HCT116 (cell line): Measurements from ENCODE around the gene ADA. TPM values are rescaled to one million over a fixed set of nuclear protein-coding genes. Genes with fewer than 3 reads are reported as not detected.

Experiments
- ATAC-seq: fragments of 200-7000 bp; cut with Tn5 transposase; 2 replicates; pipeline ENCODE4 v1.9.1; 2020; ENCODE audit warnings: mild to moderate bottlenecking, moderate library complexity
- BruUV-seq: library from RNA; stranded (reverse); fragments of 400-500 nt; replicated peaks from 2 replicates; lab custom pipeline; 2021; lab: Mats Ljungman, UMichigan
- CTCF ChIA-PET: fragments of 300-600 bp; sonication (Branson Sonifier 250); formaldehyde crosslinking; loops from one replicate; lab custom pipeline; 2021; ENCODE audit warnings: antibody characterized with exemption; lab: Charles Lee
- POLR2A ChIA-PET: fragments of 300-600, 350-600 bp; sonication (Branson Sonifier 250); formaldehyde crosslinking; loops from one replicate; lab custom pipeline; 2021; ENCODE audit warnings: antibody characterized with exemption; lab: Charles Lee
- RAD21 ChIA-PET, 2 experiments: fragments of 300-600 bp; sonication (Branson Sonifier 250); formaldehyde crosslinking; loops; one replicate each; lab custom pipeline; 2023; ENCODE audit warnings: low total read pairs in 2 of 2; ENCODE audit not compliant: uncharacterized antibody in 2 of 2, unreplicated experiment in 2 of 2, low non-redundant PET in 1 of 2; lab: Charles Lee
- DNase-seq: peaks from one replicate; pipeline ENCODE4 v3.0.0-alpha.2; 2010; ENCODE audit warnings: low read depth, low spot score
- H2AFZ ChIP-seq: fragments of 200-600 bp; shearing (Covaris generic), sonication (generic); 2 replicates; pipeline ENCODE4 v1.6.1; 2017; ENCODE audit warnings: low read depth, mixed run types, mixed read lengths, antibody characterized with exemption, low read length; ENCODE audit not compliant: poor library complexity, severe bottlenecking
- H3K27ac ChIP-seq: 2 replicates; pipeline ENCODE4 v1.5.1; 2012; ENCODE audit warnings: low read depth, low read length
- H3K27me3 ChIP-seq: fragments of 200-600 bp; sonication (generic); 2 replicates; pipeline ENCODE4 v1.6.1; 2016; ENCODE audit warnings: mixed run types, low read length, mixed read lengths; ENCODE audit not compliant: insufficient read depth
- H3K36me3 ChIP-seq, 2 experiments: fragments of 200-500 bp in 1 of 2; fragments of 200-600 bp in 1 of 2; sonication (Bioruptor generic) in 1 of 2; sonication (generic) in 1 of 2; 2 replicates each; pipeline versions ENCODE4 v1.5.1 to v1.6.1; 2014 to 2016; ENCODE audit warnings: low read length in 2 of 2, inconsistent platforms in 1 of 2, mixed read lengths in 1 of 2, mixed run types in 1 of 2; ENCODE audit not compliant: insufficient read depth in 2 of 2, control insufficient read depth in 1 of 2
- H3K4me1 ChIP-seq, 2 experiments: fragments of 200-600 bp in 1 of 2; sonication (generic) in 1 of 2; 2 replicates each; pipeline versions ENCODE4 v1.5.1 to v1.6.1; 2012 to 2017; ENCODE audit warnings: low read length in 2 of 2, inconsistent platforms in 1 of 2, mild to moderate bottlenecking in 1 of 2, mixed read lengths in 1 of 2, mixed run types in 1 of 2, moderate library complexity in 1 of 2; ENCODE audit not compliant: insufficient read depth in 2 of 2, control insufficient read depth in 1 of 2
- H3K4me2 ChIP-seq: fragments of 200-600 bp; sonication (generic); 2 replicates; pipeline ENCODE4 v1.6.1; 2017; ENCODE audit warnings: mixed run types, low read length, mixed read lengths
- H3K4me3 ChIP-seq, 2 experiments: fragments of 200-600 bp in 1 of 2; sonication (generic) in 1 of 2; replicated peaks in 1 of 2; 2 replicates each; pipeline ENCODE4 v1.5.1; 2011 to 2016; ENCODE audit warnings: low read length in 2 of 2, control low read depth in 1 of 2, low read depth in 1 of 2, mild to moderate bottlenecking in 1 of 2, mixed read lengths in 1 of 2, mixed run types in 1 of 2
- H3K79me2 ChIP-seq: fragments of 200-600 bp; sonication (generic); 2 replicates; pipeline ENCODE4 v1.6.1; 2017; ENCODE audit warnings: mild to moderate bottlenecking, mixed run types, low read length, moderate library complexity, mixed read lengths; ENCODE audit not compliant: insufficient read depth
- H3K9ac ChIP-seq: fragments of 200-600 bp; sonication (generic); 2 replicates; pipeline ENCODE4 v1.6.1; 2016; ENCODE audit warnings: low read length, mixed read lengths
- H3K9me2 ChIP-seq: fragments of 200-600 bp; sonication (generic), shearing (Covaris generic); 2 replicates; pipeline ENCODE4 v1.6.1; 2017; ENCODE audit warnings: mixed run types, mild to moderate bottlenecking, moderate library complexity; ENCODE audit not compliant: insufficient read depth
- H3K9me3 ChIP-seq, 2 experiments: fragments of 200-500 bp in 1 of 2; fragments of 200-600 bp in 1 of 2; sonication (Bioruptor generic) in 1 of 2; sonication (generic) in 1 of 2; 2 replicates each; pipeline ENCODE4 v1.6.1; 2014 to 2017; ENCODE audit warnings: low read length in 2 of 2, mixed read lengths in 2 of 2, inconsistent platforms in 1 of 2, low read depth in 1 of 2, mild to moderate bottlenecking in 1 of 2, mixed run types in 1 of 2, moderate library complexity in 1 of 2; ENCODE audit not compliant: control insufficient read depth in 1 of 2, insufficient read depth in 1 of 2
- H4K20me1 ChIP-seq: fragments of 200-600 bp; sonication (generic), shearing (Covaris generic); 2 replicates; pipeline ENCODE4 v1.6.1; 2017; ENCODE audit warnings: mixed run types, mild to moderate bottlenecking, moderate library complexity; ENCODE audit not compliant: insufficient read depth
- CTCF ChIP-seq, 3 experiments: fragments of 200-600 bp in 1 of 3; sonication (generic) in 1 of 3; IDR thresholded peaks in 2 of 3; conservative IDR thresholded peaks in 1 of 3; 2 replicates each; pipeline ENCODE4 v1.5.1; 2012 to 2017; ENCODE audit warnings: low read depth in 2 of 3, low read length in 2 of 3, antibody characterized with exemption in 1 of 3, borderline replicate concordance in 1 of 3, control low read depth in 1 of 3, mild to moderate bottlenecking in 1 of 3, mixed read lengths in 1 of 3, mixed run types in 1 of 3, moderate library complexity in 1 of 3; ENCODE audit not compliant: insufficient read depth in 1 of 3
- EGR1 ChIP-seq: IDR thresholded peaks from 2 replicates; pipeline ENCODE4 v1.6.1; 2012; ENCODE audit warnings: low read depth
- EZH2 ChIP-seq: fragments of 200-600 bp; sonication (generic); IDR thresholded peaks from 2 replicates; pipeline ENCODE4 v1.6.1; 2017; ENCODE audit warnings: antibody characterized with exemption, mixed run types
- POLR2AphosphoS5 ChIP-seq: IDR thresholded peaks from 2 replicates; pipeline ENCODE4 v1.6.1; 2011; ENCODE audit warnings: mild to moderate bottlenecking, low read depth, low read length, moderate library complexity
- RAD21 ChIP-seq: IDR thresholded peaks from 2 replicates; pipeline ENCODE4 v1.6.1; 2012; ENCODE audit warnings: low read depth, mild to moderate bottlenecking
- SP1 ChIP-seq: IDR thresholded peaks from 2 replicates; pipeline ENCODE4 v1.6.1; 2012; ENCODE audit warnings: low read depth
- SRF ChIP-seq: IDR thresholded peaks from 2 replicates; pipeline ENCODE4 v1.6.1; 2012; ENCODE audit warnings: low read depth
- YY1 ChIP-seq: IDR thresholded peaks from 2 replicates; pipeline ENCODE4 v1.6.1; 2011; ENCODE audit warnings: low read length, low read depth, moderate library complexity, mild to moderate bottlenecking; ENCODE audit not compliant: insufficient replicate concordance; ENCODE audit errors: extremely low read depth
- ZFX ChIP-seq: fragments of 450-650 bp; IDR thresholded peaks from 2 replicates; pipeline ENCODE4 v1.6.1; 2017
- intact Hi-C: fragments of 100-400 bp; cut with micrococcal nuclease; formaldehyde crosslinking; loops from 2 replicates; pipeline ENCODE4 v1.10.0; 2022
- total RNA-seq: library from RNA; stranded (reverse); gene quantifications from one replicate; pipeline ENCODE4 v1.2.1, GENCODE V29; 2021; ENCODE audit not compliant: unreplicated experiment
- TF ChIP-seq, protein P1 (sequence below): IDR thresholded peaks from 2 replicates; pipeline ENCODE4 v1.6.1; 2011; ENCODE audit warnings: mild to moderate bottlenecking, low read length, moderate library complexity; ENCODE audit not compliant: insufficient replicate concordance; ENCODE audit errors: extremely low read depth
- TF ChIP-seq, protein P2 (sequence below): IDR thresholded peaks from 2 replicates; pipeline ENCODE4 v1.6.1; 2012

ADA gene
- total RNA-seq, 1 experiment from 2014 or later, result 25.9 TPM

DNA sequence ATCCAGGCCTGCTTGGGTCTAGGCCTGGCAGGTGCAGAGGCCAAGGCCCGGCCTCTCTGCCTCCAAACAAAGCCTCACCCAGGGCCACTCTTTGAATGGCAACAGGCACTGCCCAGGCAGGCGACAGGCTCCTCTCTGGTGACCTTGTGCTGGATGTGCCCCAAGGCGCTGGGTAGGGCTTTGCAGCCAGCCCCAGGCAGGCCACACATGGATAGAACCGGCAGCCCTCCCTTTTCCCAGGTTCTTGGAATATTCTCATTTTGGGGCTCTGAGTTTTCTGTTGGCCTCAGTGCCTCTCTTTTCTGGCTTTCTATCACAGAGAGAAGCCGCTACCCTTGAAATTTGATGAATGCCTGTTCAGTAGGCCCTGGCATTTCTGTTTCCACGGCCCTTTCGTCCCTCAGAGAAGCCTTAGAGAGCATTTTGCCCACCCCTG is 50.2 kb downstream of the ADA start:
- H3K4me2 ChIP-seq, result no peak overlapping the region
- POLR2A ChIA-PET, result no interaction called here

More for the DNA sequence above, 50.2 kb downstream of the ADA start:
- no peaks in the 10 kb centered on the region for H3K79me2 ChIP-seq
- no TSS peak for BruUV-seq
- no peak overlapping the region for H3K9ac ChIP-seq
- H3K4me3 ChIP-seq, result no peak overlapping the region
- CTCF ChIA-PET, result no interaction called here
- peaks cover 0 to 3% of the 10 kb centered on the region in 2 experiments; a peak in 1 of 4 replicates for H3K4me1 ChIP-seq
- H4K20me1 ChIP-seq, result no peaks in the 10 kb centered on the region
- no peak for ATAC-seq
- no peaks in the 10 kb centered on the region for H3K9me3 ChIP-seq
- TF ChIP-seq SP1, result no peak
- TF ChIP-seq EGR1, result no peak
- TF ChIP-seq SRF, result no peak
- no peak for TF ChIP-seq CTCF (IDR thresholded peaks at IDR 0.05 in 2 of 3, conservative IDR thresholded peaks at IDR 0.05 in 1 of 3; ENCODE audit: borderline replicate concordance in 1 of 3, insufficient read depth in 1 of 3, low read depth in 2 of 3, low read length in 2 of 3)
- TF ChIP-seq EZH2, result no peak
- no peak for TF ChIP-seq POLR2AphosphoS5
- no peak for TF ChIP-seq ZFX
- TF ChIP-seq, protein P1, sequence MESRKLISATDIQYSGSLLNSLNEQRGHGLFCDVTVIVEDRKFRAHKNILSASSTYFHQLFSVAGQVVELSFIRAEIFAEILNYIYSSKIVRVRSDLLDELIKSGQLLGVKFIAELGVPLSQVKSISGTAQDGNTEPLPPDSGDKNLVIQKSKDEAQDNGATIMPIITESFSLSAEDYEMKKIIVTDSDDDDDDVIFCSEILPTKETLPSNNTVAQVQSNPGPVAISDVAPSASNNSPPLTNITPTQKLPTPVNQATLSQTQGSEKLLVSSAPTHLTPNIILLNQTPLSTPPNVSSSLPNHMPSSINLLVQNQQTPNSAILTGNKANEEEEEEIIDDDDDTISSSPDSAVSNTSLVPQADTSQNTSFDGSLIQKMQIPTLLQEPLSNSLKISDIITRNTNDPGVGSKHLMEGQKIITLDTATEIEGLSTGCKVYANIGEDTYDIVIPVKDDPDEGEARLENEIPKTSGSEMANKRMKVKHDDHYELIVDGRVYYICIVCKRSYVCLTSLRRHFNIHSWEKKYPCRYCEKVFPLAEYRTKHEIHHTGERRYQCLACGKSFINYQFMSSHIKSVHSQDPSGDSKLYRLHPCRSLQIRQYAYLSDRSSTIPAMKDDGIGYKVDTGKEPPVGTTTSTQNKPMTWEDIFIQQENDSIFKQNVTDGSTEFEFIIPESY, result no peak
- TF ChIP-seq YY1, result no peak
- TF ChIP-seq RAD21, result no peak
- TF ChIP-seq, protein P2, sequence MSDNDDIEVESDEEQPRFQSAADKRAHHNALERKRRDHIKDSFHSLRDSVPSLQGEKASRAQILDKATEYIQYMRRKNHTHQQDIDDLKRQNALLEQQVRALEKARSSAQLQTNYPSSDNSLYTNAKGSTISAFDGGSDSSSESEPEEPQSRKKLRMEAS, result no peak
- no peak overlapping the region for H3K27ac ChIP-seq
- no peaks in the 10 kb centered on the region for H3K9me2 ChIP-seq
- H2AFZ ChIP-seq, result no peak overlapping the region
- H3K36me3 ChIP-seq, result no peaks in the 10 kb centered on the region
- intact Hi-C loops, result no loop called here
- H3K27me3 ChIP-seq, result no peaks in the 10 kb centered on the region
- RAD21 ChIA-PET, result no interaction called here
- DNase-seq, result no peak
